Esophagus mucosa (tissue), 1 donor: ENCODE results near the gene ZMIZ2. TPM values are rescaled to one million over a fixed set of nuclear protein-coding genes. Genes with fewer than 3 reads are reported as not detected.
"Not testable (repeated sequence)": the region's sequence is repeated elsewhere in the genome, so short reads cannot be mapped to it uniquely, and the experiment has no call there.

Source experiments
- ATAC-seq: fragments of 200-7000 bp; cut with Tn5 transposase; one replicate; pipeline ENCODE4 v1.9.1; 2020
- total RNA-seq: library from RNA; stranded (reverse); gene quantifications from one replicate; pipeline ENCODE4 v1.2.4, GENCODE V29; 2023
- donor health status: DM: yes; HTN: yes; CAD: no.

The ZMIZ2 gene
- total RNA-seq, 1 donor from 2014 or later = 34.0 TPM

DNA sequence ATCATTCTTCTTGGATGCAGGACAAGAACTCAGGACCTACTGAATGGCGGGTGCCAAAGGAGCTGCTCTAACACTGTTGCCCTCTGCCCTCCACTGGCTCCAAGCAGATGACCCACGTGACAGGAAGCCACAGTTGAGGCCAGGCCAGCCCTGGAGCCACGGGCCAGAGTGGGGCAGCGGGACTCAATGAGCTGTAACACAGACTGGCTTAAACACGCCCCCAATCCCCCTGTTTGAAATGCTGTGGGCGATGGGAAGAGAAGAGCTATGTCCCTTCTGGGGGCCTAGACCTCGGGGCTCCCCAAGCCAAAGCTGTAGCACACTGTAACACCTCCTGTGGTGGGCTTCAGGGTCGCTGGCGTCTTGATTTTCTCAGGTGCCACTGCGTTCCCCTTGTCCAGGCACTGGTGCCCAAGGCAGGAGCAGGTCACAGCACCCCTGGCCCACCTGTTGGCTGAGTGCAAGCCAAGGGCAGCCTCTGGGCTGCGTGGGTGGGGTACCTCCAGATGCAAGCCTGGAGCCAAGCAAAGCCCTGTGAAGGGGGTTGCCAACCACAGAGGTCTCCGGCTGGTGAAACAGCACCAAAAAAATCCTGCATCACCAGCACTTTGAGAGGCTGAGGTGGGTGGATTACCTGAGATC lies 18.6 kb upstream of the ZMIZ2 start:
- peak; percentile 38 for ATAC-seq

DNA sequence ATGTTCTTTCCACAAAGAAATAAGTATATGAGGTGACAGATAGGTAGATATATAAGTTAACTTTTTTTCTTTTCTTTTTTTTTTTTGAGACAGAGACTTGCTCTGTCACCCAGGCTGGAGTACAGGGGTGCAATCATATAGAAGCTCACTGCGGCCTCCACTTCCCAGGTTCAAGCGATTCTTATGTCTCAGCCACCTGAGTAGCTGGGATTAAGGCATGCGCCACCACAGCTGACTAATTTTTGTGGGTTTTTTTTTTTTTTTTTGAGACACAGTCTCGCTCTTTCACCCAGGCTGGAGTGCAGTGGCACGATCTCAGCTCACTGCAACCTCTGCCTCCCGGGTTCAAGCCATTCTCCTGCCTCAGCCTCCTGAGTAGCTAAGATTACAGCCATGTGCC lies 15.7 kb upstream of the ZMIZ2 start:
- ATAC-seq = not testable (repeated sequence)

DNA sequence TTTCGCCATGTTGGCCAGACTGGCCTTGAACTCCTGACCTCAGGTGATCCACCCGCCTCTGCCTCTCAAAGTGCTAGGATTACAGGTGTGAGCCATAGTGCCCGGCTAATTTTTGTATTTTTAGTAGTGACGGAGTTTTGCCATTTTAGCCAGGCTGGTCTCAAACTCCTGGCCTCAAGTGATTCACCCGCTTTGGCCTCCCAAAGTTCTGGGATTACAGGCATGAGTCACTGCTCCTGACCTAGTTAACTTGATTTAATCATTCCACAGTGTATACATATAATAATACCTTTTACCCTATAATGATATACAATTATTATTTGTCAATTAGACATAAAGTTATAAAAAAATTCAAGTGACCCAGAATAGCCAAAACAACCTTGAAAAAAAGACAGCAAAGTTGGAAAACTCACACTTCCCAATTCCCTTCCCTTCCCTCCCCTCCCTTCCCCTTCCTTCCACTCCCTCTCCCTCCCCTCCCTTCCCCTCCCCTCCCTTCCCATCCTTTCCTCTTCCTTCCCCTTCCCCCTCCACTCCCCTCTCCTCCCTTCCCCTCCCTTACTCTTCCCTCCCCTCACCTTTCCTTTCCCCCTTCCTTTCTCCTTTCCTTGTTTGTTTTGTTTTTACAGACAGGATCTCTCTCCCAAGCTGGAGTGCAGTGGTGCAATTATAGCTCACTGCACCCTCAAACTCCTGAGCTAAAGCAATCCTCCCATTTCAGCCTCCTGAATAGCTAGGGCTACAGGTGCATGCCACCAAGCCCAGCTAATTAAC lies 14.8 kb upstream of the ZMIZ2 start:
- peak; percentile 60 for ATAC-seq

DNA sequence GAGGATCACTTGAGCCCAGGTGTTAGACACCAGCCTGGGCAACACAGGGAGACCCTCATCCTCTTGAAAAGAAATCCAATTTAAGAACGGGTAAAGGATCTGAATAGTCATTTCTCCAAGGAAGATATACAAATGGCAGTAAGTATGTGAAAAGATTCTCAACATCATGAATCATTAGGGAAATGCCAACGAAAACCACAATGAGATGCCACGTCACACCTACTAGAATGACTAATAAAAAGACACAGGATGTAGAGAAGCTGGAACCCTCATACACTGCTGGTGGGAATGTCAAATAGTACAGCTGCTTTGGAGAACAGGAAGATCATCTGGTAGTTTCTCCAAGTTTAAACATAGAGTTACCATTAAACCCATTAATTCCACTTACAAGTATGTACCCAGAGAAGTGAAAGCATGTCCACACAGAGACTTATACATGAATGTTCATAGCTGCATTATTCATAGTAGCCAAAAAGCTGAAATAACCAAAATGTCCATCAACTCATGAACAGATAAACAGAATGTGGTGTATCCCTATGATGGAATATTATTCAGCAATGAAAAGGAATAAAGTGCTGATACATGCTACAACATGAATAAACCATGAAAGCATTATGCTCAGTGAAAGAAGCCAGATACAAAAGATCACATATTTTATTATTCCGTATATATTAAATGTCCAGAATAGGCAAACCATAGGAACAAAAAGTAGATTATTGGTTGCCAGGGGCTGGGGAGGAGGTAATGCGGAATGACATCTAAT lies 13.1 kb upstream of the ZMIZ2 start:
- ATAC-seq = peak; percentile 85

DNA sequence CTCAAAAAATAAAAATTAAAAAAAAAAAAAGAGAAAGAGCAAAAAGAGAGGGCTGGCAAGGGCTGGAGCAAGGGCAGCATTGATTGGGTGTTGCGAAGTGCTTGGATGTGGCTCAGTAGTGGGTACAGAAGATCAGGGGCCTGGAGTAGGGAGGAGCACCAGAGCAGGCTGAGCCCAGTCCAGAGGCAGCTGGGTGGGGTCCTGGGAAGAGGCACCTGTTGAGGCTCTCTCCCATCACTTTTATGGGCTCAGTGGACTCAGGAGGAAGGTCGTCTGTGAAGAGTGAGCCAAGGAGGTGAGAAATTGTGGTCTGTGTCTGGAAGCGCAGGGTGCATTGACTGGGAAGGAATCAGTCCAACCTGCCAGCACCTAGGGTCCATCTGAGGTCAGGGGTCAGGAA lies 11.8 kb upstream of the ZMIZ2 start:
- no peak for ATAC-seq

DNA sequence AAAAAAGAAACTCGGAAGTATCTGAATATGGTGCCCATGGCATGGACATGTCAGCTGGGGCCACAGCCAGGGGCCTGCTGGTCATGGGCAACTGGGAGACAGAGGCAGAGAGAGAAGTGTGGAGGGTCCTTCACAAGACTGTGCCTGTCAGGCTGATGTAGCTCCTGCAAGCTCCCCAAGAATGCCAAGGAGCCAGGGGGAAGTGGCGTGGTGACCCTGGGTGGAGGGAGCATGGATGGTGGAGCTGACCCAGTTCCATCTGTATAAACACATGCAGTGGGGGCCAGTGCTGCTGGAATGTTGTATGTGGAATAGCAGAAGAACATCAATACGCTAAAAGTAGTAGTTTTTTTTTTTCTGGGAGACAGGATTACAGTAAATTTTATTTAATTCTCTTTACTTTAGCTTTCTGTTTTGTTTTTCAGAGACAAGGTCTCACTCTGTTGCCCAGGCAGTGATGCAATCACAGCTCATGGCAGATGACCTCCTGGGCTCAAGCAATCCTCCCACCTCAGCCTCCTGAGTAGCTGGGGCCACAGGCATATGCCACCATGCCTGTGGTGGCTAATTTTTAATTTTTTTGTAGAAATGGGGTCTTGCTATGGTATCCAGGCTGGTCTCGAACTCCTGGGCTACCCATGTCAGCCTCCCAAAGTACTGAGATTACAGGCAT lies 10.5 kb upstream of the ZMIZ2 start:
- no peak for ATAC-seq

DNA sequence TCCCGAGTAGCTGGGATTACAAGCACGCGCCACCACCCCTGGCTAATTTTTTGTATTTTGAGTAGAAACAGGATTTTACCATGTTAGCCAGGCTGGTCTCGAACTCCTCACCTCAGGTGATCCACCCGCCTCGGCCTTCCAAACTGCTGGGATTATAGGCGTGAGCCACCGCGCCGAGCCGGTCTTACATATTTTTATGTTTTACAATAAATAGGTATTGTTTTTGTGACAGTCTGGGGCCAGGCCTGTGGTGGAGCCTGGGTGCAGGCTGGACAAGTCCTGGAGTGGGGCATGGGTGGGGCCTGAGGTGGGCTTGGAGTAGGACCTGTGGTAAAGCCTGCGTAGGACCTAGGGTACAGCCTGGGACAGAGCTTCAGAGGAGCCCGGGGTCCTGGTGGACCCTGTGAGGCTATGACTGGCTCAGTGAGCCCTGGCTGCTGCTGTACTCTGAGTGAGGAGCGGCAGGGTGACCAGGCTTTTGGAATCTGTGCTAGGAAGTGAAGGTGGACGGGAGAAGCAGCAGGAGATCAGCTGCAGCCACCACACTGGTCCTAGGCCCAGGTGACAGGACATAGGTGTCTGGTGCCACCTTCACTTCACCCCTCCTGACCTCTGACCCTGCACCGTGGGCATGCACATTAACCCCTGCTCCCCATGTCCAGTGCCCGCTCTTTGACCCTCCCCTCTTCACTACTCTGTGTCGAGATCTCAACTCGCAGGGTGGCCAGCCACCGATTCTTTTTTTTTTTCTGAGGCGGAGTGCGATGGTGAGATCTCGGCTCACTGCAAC lies 9.6 kb upstream of the ZMIZ2 start:
- no peak for ATAC-seq

DNA sequence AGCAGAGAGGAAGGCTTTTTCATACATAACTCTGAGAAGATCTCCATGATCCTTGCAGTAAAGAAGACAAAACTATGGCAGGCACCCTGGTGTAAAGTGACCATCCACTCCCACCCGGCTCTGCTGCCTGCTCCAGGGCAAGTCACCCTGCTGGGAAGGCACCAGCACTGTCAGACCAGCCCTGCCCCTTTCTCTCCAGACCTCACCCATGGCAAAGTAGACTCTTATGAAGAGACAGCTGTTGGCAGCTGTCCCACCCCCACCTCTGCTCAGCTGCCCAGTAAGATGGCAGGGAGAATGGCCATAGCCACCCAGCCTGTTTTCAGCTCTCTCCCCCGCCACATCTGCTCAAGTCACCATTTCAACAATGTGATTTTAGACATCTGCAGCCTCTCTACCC lies 8.6 kb upstream of the ZMIZ2 start:
- ATAC-seq = no peak

DNA sequence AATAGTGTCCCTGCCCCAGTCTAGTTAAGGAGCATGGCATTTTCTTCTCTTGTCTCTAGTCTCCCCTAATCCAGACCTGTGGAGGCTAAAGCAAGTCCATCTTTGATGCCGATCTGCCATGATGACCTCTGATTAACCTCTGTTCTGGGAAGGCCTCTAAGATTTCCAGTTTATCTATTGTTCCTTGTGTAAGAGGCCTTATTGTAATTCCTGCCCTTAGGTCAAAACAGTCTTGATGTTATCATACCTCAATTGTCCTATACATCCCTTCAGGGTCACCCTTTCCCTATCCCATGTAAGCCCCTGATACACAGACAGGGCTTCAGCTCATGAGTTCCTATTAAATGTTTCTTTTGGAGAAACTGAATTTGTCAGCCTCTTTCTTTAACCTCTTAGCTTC lies 4.9 kb upstream of the ZMIZ2 start:
- ATAC-seq = no peak

- ATAC-seq = peak; percentile 33
Observed at GRCh38 chr7:44748948-44749731, 493 bp downstream of the ZMIZ2 start.

GRCh38 chr7:44749992-44750391 lies 1.3 kb downstream of the ZMIZ2 start:
- no peak for ATAC-seq

DNA sequence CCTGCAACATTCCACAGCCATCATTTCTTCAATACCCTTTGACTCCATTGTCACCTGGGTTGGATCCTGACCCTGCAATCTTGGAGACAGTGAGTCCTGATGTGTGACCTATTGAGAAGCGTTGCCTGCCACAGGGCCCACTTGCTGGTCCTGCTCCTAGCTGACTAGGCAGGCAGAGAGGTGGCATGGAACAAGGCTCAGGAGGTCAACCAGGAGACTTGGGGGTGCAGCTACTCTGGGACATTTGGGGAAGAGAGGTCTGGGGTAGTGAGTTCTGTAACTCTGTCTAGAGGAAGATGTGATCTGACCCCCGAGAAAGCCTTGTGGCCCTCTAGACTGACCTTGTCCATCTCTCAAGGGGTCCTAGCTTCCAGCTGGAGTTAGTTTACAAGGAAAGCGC lies 1.8 kb downstream of the ZMIZ2 start:
- ATAC-seq = no peak

DNA sequence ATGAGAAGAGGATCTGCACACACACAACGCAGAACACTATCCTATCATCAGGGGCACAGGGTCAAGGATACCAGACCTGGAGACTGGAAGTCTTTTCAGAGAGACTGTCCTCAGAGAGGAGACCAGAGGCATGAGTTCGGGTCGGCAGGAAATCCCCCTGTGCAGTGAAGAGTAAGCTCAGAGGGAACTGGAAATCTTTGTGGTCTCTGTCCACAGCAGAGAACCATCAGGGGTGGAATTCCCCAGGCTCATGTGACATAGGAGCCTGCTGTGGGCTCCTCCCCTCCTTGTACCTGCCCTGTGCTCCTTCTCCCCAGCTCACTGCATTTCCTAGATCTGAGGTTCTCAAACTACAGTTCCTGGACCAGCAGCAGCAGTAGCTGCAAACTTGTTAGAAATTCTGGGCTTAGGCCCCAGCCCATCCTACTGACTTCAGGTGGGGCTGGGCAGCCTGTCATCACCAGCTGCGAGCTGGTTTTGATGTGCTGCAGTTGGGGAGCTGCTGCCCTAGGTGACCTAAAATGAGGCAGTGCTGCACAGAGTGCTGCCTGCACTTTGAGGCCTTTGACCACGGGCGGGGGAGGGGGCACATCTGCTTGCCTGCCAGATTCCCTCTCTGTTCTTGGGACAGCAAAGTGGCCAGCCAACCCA lies 2.4 kb downstream of the ZMIZ2 start:
- no peak for ATAC-seq

DNA sequence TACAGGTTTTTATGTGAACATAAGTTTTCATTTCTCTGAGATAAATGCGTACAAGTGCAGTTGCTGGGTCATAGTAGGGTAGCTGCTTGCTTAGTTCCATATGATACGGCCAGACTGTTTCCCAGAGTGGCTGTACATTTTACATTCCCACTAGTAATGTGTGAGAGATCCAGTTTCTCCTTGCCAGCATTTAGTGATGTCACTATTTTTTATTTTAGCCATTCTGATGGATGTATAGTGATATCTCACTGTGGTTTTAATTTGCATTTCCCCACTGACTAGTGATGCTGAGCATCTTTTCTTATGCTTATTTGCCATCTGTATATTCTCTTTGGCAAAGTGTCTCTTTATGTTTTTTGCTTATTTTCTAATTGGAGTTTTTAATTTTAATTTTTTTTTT lies 4.2 kb downstream of the ZMIZ2 start:
- no peak for ATAC-seq

- peak; percentile 50 for ATAC-seq
Observed at GRCh38 chr7:44754802-44755697, 6.4 kb downstream of the ZMIZ2 start.

GRCh38 chr7:44755698-44756627 lies 7.3 kb downstream of the ZMIZ2 start:
- ATAC-seq = no peak

DNA sequence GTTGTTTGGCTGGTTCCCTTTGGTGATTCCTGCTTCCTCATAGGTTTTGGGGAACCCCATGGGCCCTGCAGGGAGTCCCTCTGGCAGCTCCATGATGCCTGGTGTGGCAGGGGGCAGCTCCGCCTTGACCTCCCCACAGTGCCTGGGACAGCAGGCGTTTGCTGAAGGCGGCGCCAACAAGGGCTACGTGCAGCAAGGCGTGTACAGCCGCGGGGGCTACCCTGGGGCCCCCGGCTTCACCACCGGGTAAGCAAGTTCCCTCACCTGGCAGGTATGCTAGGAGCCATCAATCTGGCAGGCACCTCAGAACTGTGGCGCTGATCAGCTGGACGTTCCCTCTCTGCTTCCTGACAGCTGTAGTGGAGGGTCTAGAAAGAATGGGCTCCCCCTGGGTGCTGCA lies 8.3 kb downstream of the ZMIZ2 start:
- ATAC-seq = no peak

GRCh38 chr7:44757311-44757710 lies 8.7 kb downstream of the ZMIZ2 start:
- no peak for ATAC-seq

DNA sequence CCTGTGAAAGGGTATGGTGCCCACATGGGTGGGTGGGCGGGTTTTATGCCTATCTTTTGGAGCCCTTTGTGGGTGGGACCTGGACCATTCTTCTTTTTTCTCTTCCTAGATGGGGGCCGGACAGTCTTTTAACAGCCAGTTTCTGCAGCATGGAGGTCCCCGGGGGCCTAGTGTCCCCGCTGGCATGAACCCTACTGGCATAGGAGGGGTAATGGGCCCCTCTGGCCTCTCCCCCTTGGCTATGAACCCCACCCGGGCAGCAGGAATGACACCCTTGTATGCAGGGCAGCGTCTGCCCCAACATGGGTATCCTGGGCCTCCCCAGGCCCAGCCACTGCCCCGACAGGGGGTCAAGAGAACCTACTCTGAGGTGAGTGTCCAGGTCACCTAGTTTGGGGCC lies 9.1 kb downstream of the ZMIZ2 start:
- ATAC-seq = no peak
